Spleen (tissue), 7 donors: ENCODE measurements around the gene WDR74.

Experiments used
- POLR2A ChIP-seq, 3 donors: fragments of 450-650 bp; IDR thresholded peaks; one replicate each; pipeline ENCODE4 v1.5.1; 2017; ENCODE audit warnings: antibody characterized with exemption in 3 of 3, mild to moderate bottlenecking in 1 of 3
- POLR2AphosphoS5 ChIP-seq, 3 donors: sonication (generic); formaldehyde crosslinking; IDR thresholded peaks; one replicate each; pipeline ENCODE4 v1.5.1; 2017; ENCODE audit warnings: antibody characterized with exemption in 3 of 3
- TF ChIP-seq, protein P1 (sequence below), 11 experiments: fragments of 200-600 bp in 7 of 11; fragments of 450-650 bp in 4 of 11; sonication (generic) in 4 of 11; IDR thresholded peaks in 8 of 11; conservative IDR thresholded peaks in 3 of 11; 1 replicate in 7 of 11; 2 replicates in 4 of 11; pipeline versions ENCODE4 v1.4.0 to v1.8.0; 2016 to 2021; ENCODE audit warnings: antibody characterized with exemption in 11 of 11, inconsistent platforms in 4 of 11, mild to moderate bottlenecking in 1 of 11
- donor health status: DM: no; HTN: no; CAD: no; lungs with moderate emphysema.
- donor health status: DM: no; HTN: no; CAD: no.
- donor health status: DM: no; HTN: no; CAD: no.

DNA sequence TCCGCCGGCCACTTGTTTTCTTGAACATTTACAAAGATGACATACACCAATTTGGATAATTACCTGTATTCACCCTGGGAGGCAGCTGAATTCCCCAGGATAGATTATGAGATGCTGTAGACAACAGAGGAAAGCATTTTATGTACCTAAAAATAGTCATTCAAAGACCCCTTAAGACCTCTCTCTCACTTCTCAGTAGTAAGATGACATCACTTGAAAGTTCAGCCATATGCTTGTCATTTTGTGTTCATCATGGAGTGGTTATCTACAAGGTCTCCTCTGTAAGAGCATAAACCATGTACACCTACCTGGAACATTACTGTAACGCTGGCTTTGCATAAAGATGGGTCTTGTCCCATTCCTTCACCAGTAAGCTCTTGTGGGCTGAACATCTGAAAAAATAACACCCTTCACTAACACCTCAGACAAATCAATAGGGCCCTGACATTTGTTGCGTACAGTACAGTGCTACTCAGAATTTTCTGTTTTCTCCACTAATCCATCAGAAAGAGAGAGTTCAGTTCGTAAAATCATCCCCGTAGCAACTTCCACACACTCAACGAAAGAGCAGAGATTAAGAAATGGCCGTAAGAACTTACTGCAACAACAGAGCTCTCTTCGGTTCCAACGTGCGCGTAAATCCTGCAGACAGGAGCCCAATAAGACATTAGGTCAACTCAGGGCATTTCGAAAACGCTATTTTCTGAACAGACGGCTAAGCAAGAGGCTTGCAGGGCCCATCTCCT is 15.6 kb upstream of the WDR74 start:
- TF ChIP-seq, protein P1, sequence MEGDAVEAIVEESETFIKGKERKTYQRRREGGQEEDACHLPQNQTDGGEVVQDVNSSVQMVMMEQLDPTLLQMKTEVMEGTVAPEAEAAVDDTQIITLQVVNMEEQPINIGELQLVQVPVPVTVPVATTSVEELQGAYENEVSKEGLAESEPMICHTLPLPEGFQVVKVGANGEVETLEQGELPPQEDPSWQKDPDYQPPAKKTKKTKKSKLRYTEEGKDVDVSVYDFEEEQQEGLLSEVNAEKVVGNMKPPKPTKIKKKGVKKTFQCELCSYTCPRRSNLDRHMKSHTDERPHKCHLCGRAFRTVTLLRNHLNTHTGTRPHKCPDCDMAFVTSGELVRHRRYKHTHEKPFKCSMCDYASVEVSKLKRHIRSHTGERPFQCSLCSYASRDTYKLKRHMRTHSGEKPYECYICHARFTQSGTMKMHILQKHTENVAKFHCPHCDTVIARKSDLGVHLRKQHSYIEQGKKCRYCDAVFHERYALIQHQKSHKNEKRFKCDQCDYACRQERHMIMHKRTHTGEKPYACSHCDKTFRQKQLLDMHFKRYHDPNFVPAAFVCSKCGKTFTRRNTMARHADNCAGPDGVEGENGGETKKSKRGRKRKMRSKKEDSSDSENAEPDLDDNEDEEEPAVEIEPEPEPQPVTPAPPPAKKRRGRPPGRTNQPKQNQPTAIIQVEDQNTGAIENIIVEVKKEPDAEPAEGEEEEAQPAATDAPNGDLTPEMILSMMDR (IDR thresholded peaks at IDR 0.05 in 8 of 11, conservative IDR thresholded peaks at IDR 0.05 in 3 of 11): no peak
- TF ChIP-seq POLR2AphosphoS5 (IDR thresholded peaks at IDR 0.05): no peak
- no peak for TF ChIP-seq POLR2A (IDR thresholded peaks at IDR 0.05)
